ENCODE data around the gene ZSCAN18.

ZSCAN18 gene

DNA sequence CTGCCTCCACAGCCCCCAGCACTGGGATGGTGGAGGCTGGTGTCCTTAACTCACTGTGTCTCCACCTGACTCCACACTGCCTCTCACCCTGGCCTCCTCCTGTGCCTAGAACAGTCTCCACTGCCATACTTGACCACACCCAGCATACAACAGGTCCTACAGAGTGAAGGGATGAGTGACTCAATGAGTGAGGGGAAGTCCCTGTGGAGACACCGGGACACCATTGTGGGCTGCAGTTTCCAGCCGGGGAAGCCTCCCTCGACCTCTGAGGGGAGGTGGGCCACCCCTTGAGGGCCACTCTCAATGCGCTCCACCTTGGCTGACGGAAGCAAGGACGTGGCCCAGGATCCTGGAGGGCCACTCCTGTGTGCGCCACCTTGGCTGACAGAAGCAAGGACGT lies 41.8 kb downstream of the ZSCAN18 start:
- TF ChIP-seq, protein P1, sequence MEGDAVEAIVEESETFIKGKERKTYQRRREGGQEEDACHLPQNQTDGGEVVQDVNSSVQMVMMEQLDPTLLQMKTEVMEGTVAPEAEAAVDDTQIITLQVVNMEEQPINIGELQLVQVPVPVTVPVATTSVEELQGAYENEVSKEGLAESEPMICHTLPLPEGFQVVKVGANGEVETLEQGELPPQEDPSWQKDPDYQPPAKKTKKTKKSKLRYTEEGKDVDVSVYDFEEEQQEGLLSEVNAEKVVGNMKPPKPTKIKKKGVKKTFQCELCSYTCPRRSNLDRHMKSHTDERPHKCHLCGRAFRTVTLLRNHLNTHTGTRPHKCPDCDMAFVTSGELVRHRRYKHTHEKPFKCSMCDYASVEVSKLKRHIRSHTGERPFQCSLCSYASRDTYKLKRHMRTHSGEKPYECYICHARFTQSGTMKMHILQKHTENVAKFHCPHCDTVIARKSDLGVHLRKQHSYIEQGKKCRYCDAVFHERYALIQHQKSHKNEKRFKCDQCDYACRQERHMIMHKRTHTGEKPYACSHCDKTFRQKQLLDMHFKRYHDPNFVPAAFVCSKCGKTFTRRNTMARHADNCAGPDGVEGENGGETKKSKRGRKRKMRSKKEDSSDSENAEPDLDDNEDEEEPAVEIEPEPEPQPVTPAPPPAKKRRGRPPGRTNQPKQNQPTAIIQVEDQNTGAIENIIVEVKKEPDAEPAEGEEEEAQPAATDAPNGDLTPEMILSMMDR (IDR thresholded peaks at IDR 0.05; ENCODE audit: extremely low read depth, insufficient read depth, missing control alignments): no peak
- in situ Hi-C loops (cut with MboI; ENCODE audit: low pct_unique_long_range_greater_than_20kb, low sequenced_read_pairs, unreplicated experiment): no loop called here
- no peak for DNase-seq (ENCODE audit: low spot score)

DNA sequence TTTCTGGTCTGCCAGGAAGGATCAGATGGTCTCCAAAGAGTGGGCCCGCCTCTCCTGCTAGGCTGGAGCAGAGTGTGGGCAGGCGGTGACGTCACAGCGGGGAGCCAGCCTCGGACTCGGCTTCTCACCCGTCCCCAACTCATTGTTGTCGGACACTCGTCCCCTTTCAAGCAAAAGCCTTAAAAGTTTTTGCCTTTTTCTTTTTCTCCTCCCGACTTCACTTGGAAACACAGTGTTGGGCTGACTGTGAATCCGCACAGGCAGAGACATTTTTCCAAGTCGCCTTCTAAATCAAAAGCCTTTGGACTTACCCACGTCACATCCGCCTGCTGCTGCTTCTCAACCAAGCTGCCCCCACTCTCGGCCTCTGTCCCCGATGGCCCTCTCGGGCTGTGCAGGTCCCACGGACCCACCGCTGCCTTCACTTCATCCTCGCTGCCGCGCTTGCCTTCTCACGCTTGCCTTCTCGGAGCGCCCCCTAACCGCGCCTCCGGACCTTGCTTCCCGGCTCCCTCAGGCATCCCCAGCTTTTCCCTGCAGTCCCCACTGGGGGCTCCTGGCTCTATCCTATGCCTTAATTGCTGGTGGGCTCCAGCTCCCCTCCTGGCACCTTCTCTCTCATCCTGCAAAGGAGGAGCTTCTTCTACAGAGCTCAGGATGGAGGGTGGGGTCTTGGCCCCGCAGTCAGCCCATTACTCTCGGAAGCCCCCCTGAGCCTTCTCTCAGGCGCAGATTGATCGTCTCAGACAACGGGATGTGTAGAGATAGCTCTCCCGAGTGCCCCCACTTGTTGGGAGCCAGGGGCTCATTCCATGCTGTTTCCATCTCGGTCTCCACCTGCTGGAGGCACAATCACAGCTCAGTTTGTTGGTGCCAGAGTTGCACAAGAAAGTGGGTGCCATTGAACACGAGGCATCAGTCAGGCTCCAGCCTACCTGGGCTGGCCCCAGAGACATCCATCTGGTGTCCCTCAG lies 42.8 kb downstream of the ZSCAN18 start:
- in situ Hi-C loops (cut with MboI; ENCODE audit: low pct_unique_long_range_greater_than_20kb, low sequenced_read_pairs, unreplicated experiment): no loop called here
- TF ChIP-seq, protein P1 (IDR thresholded peaks at IDR 0.05; ENCODE audit: extremely low read depth, insufficient read depth, missing control alignments): no peak
- DNase-seq (ENCODE audit: low spot score): peak; percentile 26

DNA sequence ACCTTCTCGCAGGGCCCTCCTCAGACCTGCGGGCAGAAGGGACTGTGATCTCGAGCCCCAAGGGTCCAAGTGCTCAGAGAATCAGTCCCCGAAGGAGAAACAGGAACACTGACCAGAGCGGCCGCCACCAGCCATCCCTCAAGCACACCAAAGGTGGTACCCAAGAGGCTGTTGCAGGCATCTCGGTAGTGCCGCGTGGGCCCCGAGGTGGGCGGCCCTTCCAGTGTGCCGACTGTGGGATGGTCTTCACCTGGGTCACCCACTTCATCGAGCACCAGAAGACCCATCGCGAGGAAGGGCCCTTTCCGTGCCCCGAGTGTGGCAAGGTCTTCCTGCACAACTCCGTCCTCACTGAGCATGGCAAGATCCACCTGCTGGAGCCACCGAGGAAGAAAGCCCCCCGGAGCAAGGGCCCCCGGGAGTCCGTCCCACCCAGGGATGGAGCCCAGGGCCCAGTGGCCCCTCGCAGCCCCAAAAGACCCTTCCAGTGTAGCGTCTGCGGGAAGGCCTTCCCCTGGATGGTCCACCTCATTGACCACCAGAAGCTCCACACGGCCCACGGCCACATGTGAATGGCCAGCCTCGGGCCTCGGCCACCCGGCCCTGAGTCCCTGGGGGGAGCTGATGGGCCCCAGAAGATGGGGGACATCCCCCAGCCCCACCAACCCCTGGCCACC lies 44.4 kb downstream of the ZSCAN18 start:
- in situ Hi-C loops (cut with MboI; ENCODE audit: low pct_unique_long_range_greater_than_20kb, low sequenced_read_pairs, unreplicated experiment): no loop called here
- peak; percentile 22 for DNase-seq (ENCODE audit: low spot score)
- TF ChIP-seq, protein P1 (IDR thresholded peaks at IDR 0.05; ENCODE audit: extremely low read depth, insufficient read depth, missing control alignments): no peak

DNA sequence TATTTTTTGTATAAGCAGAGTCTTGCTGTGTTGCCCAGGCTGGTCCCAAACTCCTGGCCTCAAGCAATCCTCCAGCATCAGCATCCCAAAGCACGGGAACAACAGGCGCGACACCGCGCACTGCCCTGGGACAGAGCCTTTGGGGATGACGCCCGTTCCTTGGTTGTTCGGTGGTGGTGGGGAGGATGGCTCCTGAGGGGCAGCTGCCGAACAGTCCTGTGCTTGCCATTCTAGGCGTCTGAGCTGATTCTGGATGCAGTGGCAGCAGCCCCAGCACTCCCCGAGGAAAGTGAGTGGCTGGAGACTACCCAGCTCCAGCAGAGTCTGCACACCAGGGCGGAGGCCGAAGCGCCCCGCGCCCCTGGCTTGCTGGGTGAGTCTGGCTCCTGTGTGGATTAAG lies 45.8 kb downstream of the ZSCAN18 start:
- in situ Hi-C loops (cut with MboI; ENCODE audit: low pct_unique_long_range_greater_than_20kb, low sequenced_read_pairs, unreplicated experiment): no loop called here
- DNase-seq (ENCODE audit: low spot score): no peak
- TF ChIP-seq, protein P1 (IDR thresholded peaks at IDR 0.05; ENCODE audit: extremely low read depth, insufficient read depth, missing control alignments): no peak

DNA sequence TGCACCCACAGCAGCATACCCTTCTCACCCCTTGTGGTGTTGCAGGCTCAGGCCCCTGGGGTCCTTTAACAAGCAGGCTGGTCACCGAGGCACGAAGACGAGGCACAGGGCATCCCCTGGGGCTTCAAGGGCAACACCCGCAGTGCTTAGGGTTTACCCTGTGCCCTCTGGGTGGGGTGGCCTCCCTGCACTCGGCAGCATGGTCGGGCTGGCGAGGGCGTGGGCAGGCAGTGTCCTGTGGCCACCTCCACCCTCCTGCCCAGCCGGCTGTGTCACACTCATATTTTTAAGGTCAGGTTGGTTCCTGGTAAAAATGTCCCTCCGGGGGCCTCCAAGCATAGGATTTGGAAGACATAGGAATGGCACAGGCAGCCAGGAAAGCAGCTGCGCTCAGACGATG lies 50.4 kb downstream of the ZSCAN18 start:
- in situ Hi-C loops (cut with MboI; ENCODE audit: low pct_unique_long_range_greater_than_20kb, low sequenced_read_pairs, unreplicated experiment): no loop called here
- DNase-seq (ENCODE audit: low spot score): no peak
- TF ChIP-seq, protein P1 (IDR thresholded peaks at IDR 0.05; ENCODE audit: extremely low read depth, insufficient read depth, missing control alignments): no peak

DNA sequence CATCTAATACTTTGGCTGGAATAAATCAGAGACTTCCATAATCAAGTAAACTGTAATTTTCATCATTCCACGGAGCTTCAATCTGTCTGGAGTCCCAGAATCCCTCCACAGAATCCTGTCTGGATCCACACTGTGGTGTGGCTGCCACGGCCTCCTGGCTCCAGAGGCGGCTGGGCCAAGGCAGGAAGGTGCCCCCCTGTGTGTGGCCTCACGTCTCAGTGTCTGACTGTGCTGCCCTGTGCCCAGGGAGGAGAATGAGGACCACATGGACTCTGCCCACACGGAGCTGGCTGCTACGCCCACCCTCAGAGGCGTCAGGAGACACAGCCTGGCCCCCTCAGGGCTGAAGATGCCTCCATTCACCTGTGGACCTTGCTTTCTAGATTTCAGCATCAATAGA lies 51.2 kb downstream of the ZSCAN18 start:
- TF ChIP-seq, protein P1 (IDR thresholded peaks at IDR 0.05; ENCODE audit: extremely low read depth, insufficient read depth, missing control alignments): no peak
- in situ Hi-C loops (cut with MboI; ENCODE audit: low pct_unique_long_range_greater_than_20kb, low sequenced_read_pairs, unreplicated experiment): no loop called here
- no peak for DNase-seq (ENCODE audit: low spot score)
